ENCODE results near the gene LTBP1. TPM values are rescaled to one million over a fixed set of nuclear protein-coding genes. Genes with fewer than 3 reads are reported as not detected.

The LTBP1 gene
- total and polyA plus RNA-seq, 2 experiments from 2014 or later: 35.6 to 68.9 TPM

GRCh38 chr2:33426666-33427231 lies 480.0 kb downstream of the LTBP1 start:
- Histone ChIP-seq H3K9me2 (replicated peaks; ENCODE audit: insufficient read depth) (no peaks in the 10 kb centered on the region), H2AFZ (no peak overlapping the region), H3K27me3 (no peaks in the 10 kb centered on the region), H3K4me3 (no peak overlapping the region), H3K36me3 (replicated peaks; ENCODE audit: insufficient read depth, low read depth) (no peaks in the 10 kb centered on the region), H3K4me1 (ENCODE audit: insufficient read depth) (no peaks in the 10 kb centered on the region), H4K20me1 (ENCODE audit: insufficient read depth, poor library complexity, severe bottlenecking) (no peaks in the 10 kb centered on the region), H3K9me3 (ENCODE audit: low read depth) (no peaks in the 10 kb centered on the region), H3K27ac (no peak overlapping the region), H3K79me2 (no peaks in the 10 kb centered on the region), H3K4me2 (no peak overlapping the region)
- DNase-seq (ENCODE audit: low spot score): peak; percentile 72
- TF ChIP-seq EZH2phosphoT487 (IDR thresholded peaks at IDR 0.05; ENCODE audit: low read depth, severe bottlenecking, unreplicated experiment): no peak
- TF ChIP-seq EZH2 (IDR thresholded peaks at IDR 0.05; ENCODE audit: borderline replicate concordance): no peak
- WGBS (ENCODE audit: low lambda C conversion rate, missing lambda C conversion rate): 70% methylated on average over 3 of the region's 3 CpGs

- TF ChIP-seq EZH2 (IDR thresholded peaks at IDR 0.05; ENCODE audit: borderline replicate concordance): no peak
- TF ChIP-seq EZH2phosphoT487 (IDR thresholded peaks at IDR 0.05; ENCODE audit: low read depth, severe bottlenecking, unreplicated experiment): no peak
- TF ChIP-seq CTCF (IDR thresholded peaks at IDR 0.05; ENCODE audit: poor library complexity): no peak
- no peak for DNase-seq (ENCODE audit: low spot score)
- WGBS (ENCODE audit: low lambda C conversion rate, missing lambda C conversion rate): 73% methylated on average over 3 of the region's 3 CpGs
These were observed 483.3 kb downstream of the LTBP1 start for GRCh38 chr2:33430077-33430476.

GRCh38 chr2:33430856-33431255 lies 484.1 kb downstream of the LTBP1 start:
- Histone ChIP-seq H3K79me2 (no peaks in the 10 kb centered on the region), H3K27ac (no peak overlapping the region), H3K9me3 (ENCODE audit: low read depth) (no peaks in the 10 kb centered on the region), H2AFZ (no peak overlapping the region), H3K4me2 (no peak overlapping the region), H3K9me2 (replicated peaks; ENCODE audit: insufficient read depth) (no peaks in the 10 kb centered on the region), H3K4me1 (ENCODE audit: insufficient read depth) (no peaks in the 10 kb centered on the region), H3K36me3 (replicated peaks; ENCODE audit: insufficient read depth, low read depth) (no peaks in the 10 kb centered on the region), H3K27me3 (no peaks in the 10 kb centered on the region), H3K4me3 (no peak overlapping the region), H4K20me1 (ENCODE audit: insufficient read depth, poor library complexity, severe bottlenecking) (no peaks in the 10 kb centered on the region)
- DNase-seq (ENCODE audit: low spot score): no peak
- WGBS (ENCODE audit: low lambda C conversion rate, missing lambda C conversion rate): 75% methylated on average over 1 of the region's 1 CpG
- no peak for TF ChIP-seq EZH2phosphoT487 (IDR thresholded peaks at IDR 0.05; ENCODE audit: low read depth, severe bottlenecking, unreplicated experiment)
- no peak for TF ChIP-seq CTCF (IDR thresholded peaks at IDR 0.05; ENCODE audit: poor library complexity)
- no peak for TF ChIP-seq EZH2 (IDR thresholded peaks at IDR 0.05; ENCODE audit: borderline replicate concordance)

More at GRCh38 chr2:33430077-33430476, 483.3 kb downstream of the LTBP1 start:
- Histone ChIP-seq H3K9me2 (replicated peaks; ENCODE audit: insufficient read depth) (no peaks in the 10 kb centered on the region), H4K20me1 (ENCODE audit: insufficient read depth, poor library complexity, severe bottlenecking) (no peaks in the 10 kb centered on the region), H2AFZ (no peak overlapping the region), H3K4me1 (ENCODE audit: insufficient read depth) (no peaks in the 10 kb centered on the region), H3K27ac (no peak overlapping the region), H3K27me3 (no peaks in the 10 kb centered on the region), H3K9me3 (ENCODE audit: low read depth) (no peaks in the 10 kb centered on the region), H3K36me3 (replicated peaks; ENCODE audit: insufficient read depth, low read depth) (no peaks in the 10 kb centered on the region), H3K4me3 (no peak overlapping the region), H3K4me2 (no peak overlapping the region), H3K79me2 (no peaks in the 10 kb centered on the region)

GRCh38 chr2:33432871-33433270 lies 486.1 kb downstream of the LTBP1 start:
- Histone ChIP-seq H3K79me2 (no peaks in the 10 kb centered on the region), H2AFZ (no peak overlapping the region), H3K4me1 (ENCODE audit: insufficient read depth) (no peaks in the 10 kb centered on the region), H3K36me3 (replicated peaks; ENCODE audit: insufficient read depth, low read depth) (no peaks in the 10 kb centered on the region), H3K4me3 (no peak overlapping the region), H3K27ac (no peak overlapping the region), H3K9me2 (replicated peaks; ENCODE audit: insufficient read depth) (no peaks in the 10 kb centered on the region), H4K20me1 (ENCODE audit: insufficient read depth, poor library complexity, severe bottlenecking) (no peaks in the 10 kb centered on the region), H3K27me3 (no peaks in the 10 kb centered on the region), H3K4me2 (no peak overlapping the region), H3K9me3 (ENCODE audit: low read depth) (no peaks in the 10 kb centered on the region)
- no peak for DNase-seq (ENCODE audit: low spot score)
- WGBS (ENCODE audit: low lambda C conversion rate, missing lambda C conversion rate): 93% methylated on average over 2 of the region's 2 CpGs
- no peak for TF ChIP-seq EZH2 (IDR thresholded peaks at IDR 0.05; ENCODE audit: borderline replicate concordance)
- no peak for TF ChIP-seq EZH2phosphoT487 (IDR thresholded peaks at IDR 0.05; ENCODE audit: low read depth, severe bottlenecking, unreplicated experiment)
- TF ChIP-seq CTCF (IDR thresholded peaks at IDR 0.05; ENCODE audit: poor library complexity): no peak

Data from hepatocyte (in vitro differentiated cells).